ENCODE data around the gene PIAS2. TPM values are rescaled to one million over a fixed set of nuclear protein-coding genes. Genes with fewer than 3 reads are reported as not detected.

PIAS2 gene
- total RNA-seq, 1 experiment from 2014 or later: 30.6 TPM

- no peaks in the 10 kb centered on the region for H3K9me3 ChIP-seq (ENCODE audit: control insufficient read depth, insufficient read depth, low read depth, low read length)
- no peak for DNase-seq (ENCODE audit: low read depth, low spot score)
- intact Hi-C loops (cut with micrococcal nuclease; ENCODE audit: unreplicated experiment): no loop called here
- in situ Hi-C loops (cut with HindIII; ENCODE audit: low pct_unique_long_range_greater_than_20kb, low sequenced_read_pairs): no loop called here
- BruUV-seq (replicated peaks): no TSS peak
- TF ChIP-seq REST (IDR thresholded peaks at IDR 0.05; ENCODE audit: insufficient read depth in 1 of 2, low read depth in 2 of 2, low read length in 1 of 2) (no peak), CTCF (IDR thresholded peaks at IDR 0.05) (no peak), SIN3A (IDR thresholded peaks at IDR 0.05; ENCODE audit: borderline replicate concordance, insufficient read depth, low read depth, low read length) (no peak), POLR2AphosphoS5 (IDR thresholded peaks at IDR 0.05; ENCODE audit: low read depth, low read length) (no peak), TCF7L2 (IDR thresholded peaks at IDR 0.05; ENCODE audit: low read depth, low read length) (no peak)
- CTCF ChIA-PET: no interaction called here
- no peak overlapping the region for H3K27ac ChIP-seq (ENCODE audit: low read length)
- ATAC-seq: no peak
- peaks cover 5% of the 10 kb centered on the region; the same call in 1 of the 2 replicates for H3K36me3 ChIP-seq (ENCODE audit: control insufficient read depth, insufficient read depth, low read length)
- no peaks in the 10 kb centered on the region for H3K4me1 ChIP-seq (ENCODE audit: control insufficient read depth, insufficient read depth, low read length)
- no peak overlapping the region for H3K4me3 ChIP-seq (ENCODE audit: low read depth in 2 of 2, low read length in 2 of 2)
- POLR2A ChIA-PET: no interaction called here
- H3K27me3 ChIP-seq (ENCODE audit: control insufficient read depth, insufficient read depth, low read length): no peaks in the 10 kb centered on the region
Measured at GRCh38 chr18:46829947-46830346, 87.4 kb downstream of the PIAS2 start.

- CTCF ChIA-PET: no interaction called here
- BruUV-seq (replicated peaks): no TSS peak
- H3K36me3 ChIP-seq (ENCODE audit: control insufficient read depth, insufficient read depth, low read length): peaks cover 5% of the 10 kb centered on the region; the same call in 1 of the 2 replicates
- intact Hi-C loops (cut with micrococcal nuclease; ENCODE audit: unreplicated experiment): no loop called here
- POLR2A ChIA-PET: no interaction called here
- DNase-seq (ENCODE audit: low read depth, low spot score) (no peak), ATAC-seq (no peak)
- in situ Hi-C loops (cut with HindIII; ENCODE audit: low pct_unique_long_range_greater_than_20kb, low sequenced_read_pairs): no loop called here
- no peak overlapping the region for H3K27ac ChIP-seq (ENCODE audit: low read length)
- no peaks in the 10 kb centered on the region for H3K27me3 ChIP-seq (ENCODE audit: control insufficient read depth, insufficient read depth, low read length)
- TF ChIP-seq TCF7L2 (IDR thresholded peaks at IDR 0.05; ENCODE audit: low read depth, low read length) (no peak), POLR2AphosphoS5 (IDR thresholded peaks at IDR 0.05; ENCODE audit: low read depth, low read length) (no peak), CTCF (IDR thresholded peaks at IDR 0.05) (no peak), REST (IDR thresholded peaks at IDR 0.05; ENCODE audit: insufficient read depth in 1 of 2, low read depth in 2 of 2, low read length in 1 of 2) (no peak), SIN3A (IDR thresholded peaks at IDR 0.05; ENCODE audit: borderline replicate concordance, insufficient read depth, low read depth, low read length) (no peak)
- H3K9me3 ChIP-seq (ENCODE audit: control insufficient read depth, insufficient read depth, low read depth, low read length): no peaks in the 10 kb centered on the region
- H3K4me3 ChIP-seq (ENCODE audit: low read depth in 2 of 2, low read length in 2 of 2): no peak overlapping the region
- no peaks in the 10 kb centered on the region for H3K4me1 ChIP-seq (ENCODE audit: control insufficient read depth, insufficient read depth, low read length)
Measured at GRCh38 chr18:46829531-46829930, 87.8 kb downstream of the PIAS2 start.
